NCI-H1105 (cell line): Measurements from ENCODE around the gene NKG7.
"Not testable (repeated sequence)": the region's sequence is repeated elsewhere in the genome, so short reads cannot be mapped to it uniquely, and the experiment has no call there.

ENCODE experiments used
- DNase-seq: peaks from one replicate; lab custom pipeline; 2025; lab: John Stamatoyannopoulos, UW

NKG7 gene, protein sequence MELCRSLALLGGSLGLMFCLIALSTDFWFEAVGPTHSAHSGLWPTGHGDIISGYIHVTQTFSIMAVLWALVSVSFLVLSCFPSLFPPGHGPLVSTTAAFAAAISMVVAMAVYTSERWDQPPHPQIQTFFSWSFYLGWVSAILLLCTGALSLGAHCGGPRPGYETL

DNA sequence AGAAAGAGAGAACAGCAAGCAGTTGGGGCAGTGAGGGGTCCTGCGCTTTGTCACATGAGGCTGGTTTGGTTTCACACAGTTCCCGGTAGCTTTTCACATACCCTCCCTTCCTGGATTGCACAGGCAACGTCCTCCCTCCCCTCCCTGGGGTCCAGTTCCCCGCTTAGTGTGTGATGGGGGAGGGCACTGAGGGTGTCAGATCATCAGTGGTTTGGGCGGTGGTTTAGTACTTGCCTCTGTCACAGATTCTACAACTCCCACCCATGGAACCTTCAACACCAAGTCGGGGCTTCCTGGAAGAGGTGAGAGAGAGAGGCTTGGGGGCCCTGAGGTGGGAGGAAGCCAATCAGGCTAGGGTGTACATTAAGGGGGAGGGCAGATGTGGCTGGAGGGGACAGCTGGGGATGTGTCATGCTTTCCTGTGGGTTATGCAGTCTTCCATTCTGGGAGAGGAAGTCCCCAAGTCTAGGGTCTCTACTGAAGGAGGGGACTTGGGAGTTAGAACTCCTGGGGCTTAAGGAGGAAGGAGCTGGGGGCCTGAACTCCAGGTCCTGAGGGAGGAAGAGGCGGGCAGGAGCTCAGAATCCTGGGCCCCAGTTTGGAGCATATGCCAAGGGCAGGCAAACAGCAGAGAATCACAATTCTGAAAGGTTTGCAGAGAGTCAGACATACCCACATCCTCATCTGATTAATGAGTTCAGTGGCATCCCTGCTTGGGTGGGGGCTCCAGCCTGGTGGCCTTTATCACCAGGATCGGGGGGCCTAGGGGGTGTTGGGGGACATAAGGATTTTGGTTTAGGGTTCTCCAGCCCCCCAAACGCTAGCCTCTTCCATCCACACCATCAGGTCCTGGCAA, at the start of gene NKG7:
NKG7 (minus strand) TSS at position 6 of the 856 bp plus-strand sequence. CDS start 119 bp downstream, outside the sequence.
- DNase-seq: no peak

DNA sequence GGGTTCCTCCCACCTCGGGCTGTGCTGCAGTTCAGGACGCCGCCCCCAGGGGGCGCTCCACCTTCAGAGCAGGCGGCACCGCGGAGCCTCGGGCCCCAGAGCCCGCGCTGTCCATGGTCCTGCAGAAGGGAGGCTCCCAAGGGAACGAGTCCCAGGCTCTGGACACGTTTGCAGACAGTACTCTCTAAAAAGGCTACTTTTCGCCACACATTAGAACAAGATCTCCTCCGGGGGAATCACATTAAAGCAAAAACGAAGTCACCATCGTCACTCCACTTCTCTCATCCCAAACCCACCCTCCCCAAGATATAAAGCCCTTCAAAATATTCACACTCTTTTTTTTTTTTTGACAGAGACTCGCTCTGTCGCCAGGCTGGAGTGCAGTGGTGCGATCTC, 49.6 kb upstream of the NKG7 start:
- DNase-seq: no peak

DNA sequence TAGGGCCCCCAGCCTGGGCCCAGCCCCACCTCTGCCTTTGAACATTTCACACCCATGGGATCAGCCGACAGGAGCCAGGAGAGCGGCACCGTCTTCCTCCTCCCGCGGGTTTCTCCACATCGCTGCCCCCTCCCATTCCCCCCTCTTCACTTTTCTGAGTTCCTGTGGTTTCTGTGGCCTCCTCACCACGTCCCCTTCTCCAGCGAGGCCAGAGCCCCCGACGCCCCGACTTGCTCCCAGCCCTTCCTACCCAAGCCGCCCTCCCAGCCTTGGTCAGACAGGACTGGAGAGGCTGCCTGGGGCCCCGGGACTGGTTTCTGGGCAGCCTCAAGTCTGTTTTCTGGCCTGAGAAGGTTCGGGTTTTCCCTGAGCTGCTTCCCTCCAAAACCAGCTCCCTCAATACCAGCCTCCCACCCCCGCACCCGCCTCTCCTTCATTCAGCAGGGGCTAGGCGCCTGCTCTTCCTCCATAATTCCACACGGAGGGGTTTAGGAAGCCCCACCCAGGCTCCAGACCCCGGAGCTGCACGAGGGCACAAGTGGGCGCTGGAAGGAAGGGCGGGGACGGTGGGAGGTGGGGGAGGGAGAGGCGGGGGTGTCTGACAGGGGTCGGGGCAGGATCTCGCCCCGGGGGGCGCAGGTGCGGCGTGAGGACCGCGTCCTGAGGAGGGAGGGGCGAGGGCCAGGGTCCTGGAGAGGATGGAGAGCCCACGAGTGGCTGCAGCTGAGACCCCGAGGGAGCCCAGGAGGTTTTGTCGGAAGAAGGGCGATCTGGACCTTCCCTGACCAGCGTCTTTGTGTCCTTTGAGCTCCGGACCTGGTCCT, 49.0 kb upstream of the NKG7 start:
- DNase-seq: no peak

DNA sequence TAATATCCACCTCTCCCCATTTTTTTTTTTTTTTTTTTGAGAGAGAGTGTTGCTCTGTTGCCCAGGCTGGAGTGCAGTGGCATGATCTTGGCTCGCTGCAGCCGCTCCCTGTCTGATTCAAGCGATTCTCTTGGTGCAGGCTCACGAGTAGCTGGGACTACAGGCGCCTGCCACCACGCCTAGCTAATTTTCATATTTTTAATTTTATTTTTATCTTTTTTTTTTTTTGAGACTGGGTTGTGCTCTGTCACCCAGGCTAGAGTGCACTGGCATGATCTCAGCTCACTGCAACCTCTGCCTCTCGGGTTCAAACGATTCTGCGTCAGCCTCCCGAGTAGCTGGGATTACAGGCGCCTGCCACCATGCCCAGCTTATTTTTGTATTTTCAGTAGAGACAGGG, 48.1 kb upstream of the NKG7 start:
- not testable (repeated sequence) for DNase-seq

DNA sequence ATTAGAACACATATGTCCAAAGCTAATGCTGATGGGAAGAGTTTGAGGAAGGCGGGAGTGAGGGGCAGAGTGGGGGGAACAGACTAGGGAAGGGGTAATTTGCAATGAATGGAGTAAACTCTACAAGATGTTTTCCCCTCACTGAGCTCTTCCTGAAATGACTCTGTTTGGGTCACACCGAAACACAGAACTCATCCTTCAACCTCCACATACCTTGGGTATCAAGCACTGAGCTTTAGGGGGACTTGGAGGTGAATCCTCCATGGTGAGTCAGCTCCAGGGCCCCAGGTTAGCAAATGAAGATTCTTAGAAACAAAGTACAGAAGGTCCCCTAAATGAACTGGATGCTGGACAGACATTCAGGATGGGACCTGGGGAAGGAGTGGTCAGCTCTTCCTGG, 46.3 kb upstream of the NKG7 start:
- DNase-seq: no peak

DNA sequence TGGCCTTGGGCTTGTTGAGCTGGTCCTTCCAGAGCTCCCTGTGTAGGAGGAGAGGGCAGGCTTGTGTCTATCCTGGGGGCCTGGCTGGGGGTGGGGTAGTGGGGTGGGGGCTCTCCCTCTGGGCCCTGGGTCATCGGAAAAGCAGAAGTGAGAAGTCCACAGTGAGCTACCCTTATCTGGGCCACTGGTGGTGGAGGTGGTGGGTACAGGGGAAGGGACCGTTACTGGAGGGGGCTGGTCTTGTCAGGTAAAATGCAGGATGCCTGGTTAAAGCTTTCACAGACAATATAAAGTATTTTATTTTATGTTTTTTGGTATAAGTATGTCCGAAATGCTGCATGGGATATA, 45.3 kb upstream of the NKG7 start:
- no peak for DNase-seq

DNA sequence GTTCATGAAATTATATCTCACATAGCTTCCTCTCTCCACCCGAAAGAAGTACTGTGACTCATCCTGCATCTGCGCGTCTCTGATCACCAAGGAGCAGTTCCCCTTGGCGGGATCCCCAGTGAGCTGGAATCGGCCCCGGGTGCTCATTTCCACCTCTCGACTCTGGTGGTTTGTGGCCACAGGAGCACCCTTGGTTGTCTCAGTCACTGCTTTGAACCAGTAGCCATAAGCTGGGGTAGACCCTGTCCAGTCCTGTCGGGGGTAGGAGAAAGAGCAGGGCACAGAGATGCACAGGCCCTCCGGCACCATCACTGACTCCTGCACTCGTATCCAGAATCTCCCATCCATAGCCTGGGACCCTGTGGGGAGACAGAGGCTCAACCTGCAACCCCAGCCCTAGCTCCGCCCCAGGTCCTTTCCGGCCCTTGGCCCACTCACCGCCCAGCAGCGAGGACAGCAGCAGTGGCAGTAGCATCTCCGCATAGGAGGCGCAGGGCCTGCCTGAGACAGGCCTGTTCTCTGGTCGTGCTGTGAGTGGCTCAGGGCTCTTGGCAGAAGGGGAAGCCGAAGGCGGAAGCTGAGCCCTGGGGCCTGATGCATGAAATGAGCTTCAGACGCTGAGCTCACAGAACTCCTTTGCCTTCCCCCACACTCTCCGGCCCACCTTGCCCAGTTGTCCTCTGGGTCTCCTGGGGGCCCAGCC, 44.8 kb upstream of the NKG7 start, which contains the start of gene SIGLEC10:
SIGLEC10 (minus strand) TSS at position 536 of the 703 bp plus-strand sequence; CDS start at position 475, 61 bp downstream.
- no peak for DNase-seq

DNA sequence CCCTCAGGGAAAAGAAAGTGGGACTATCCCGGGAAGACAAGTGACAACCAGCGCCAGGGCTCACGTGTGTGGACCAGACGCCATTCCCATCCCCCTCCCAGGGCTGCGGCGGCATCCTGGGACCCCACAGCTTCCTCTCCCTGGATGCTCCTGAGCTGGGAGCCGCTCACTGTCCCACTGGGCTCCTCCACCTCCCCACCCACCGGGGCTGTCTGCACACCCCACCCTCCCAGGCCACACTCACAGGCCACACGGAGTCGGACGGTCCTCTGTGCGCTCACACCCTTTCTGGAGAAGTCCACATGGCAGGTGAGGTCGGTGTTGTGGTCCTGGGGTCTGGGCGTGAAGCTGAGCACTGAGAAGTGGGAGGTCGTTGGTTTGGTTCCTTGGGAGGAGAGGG, 44.0 kb upstream of the NKG7 start:
- not testable (repeated sequence) for DNase-seq

DNA sequence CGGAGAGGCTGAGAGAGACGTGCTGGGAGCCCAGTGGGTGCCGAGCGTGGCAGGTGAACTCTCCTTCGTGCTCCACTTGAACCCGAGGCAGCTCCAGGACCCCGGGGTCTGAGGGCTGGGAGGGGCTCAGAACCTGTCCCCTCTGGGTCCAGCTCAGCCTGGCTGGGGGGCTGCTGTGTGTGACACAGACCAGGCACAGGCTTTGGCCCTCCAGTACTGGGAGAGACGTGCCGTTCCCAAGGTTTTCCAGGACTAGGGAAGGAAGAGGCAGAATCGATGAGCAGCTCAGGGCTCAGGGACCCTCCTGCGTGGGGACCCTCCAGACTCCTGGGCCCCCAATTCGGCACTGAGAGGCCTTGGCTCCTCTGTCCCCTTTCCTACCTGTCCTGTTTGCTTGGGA, 42.7 kb upstream of the NKG7 start:
- DNase-seq: no peak

DNA sequence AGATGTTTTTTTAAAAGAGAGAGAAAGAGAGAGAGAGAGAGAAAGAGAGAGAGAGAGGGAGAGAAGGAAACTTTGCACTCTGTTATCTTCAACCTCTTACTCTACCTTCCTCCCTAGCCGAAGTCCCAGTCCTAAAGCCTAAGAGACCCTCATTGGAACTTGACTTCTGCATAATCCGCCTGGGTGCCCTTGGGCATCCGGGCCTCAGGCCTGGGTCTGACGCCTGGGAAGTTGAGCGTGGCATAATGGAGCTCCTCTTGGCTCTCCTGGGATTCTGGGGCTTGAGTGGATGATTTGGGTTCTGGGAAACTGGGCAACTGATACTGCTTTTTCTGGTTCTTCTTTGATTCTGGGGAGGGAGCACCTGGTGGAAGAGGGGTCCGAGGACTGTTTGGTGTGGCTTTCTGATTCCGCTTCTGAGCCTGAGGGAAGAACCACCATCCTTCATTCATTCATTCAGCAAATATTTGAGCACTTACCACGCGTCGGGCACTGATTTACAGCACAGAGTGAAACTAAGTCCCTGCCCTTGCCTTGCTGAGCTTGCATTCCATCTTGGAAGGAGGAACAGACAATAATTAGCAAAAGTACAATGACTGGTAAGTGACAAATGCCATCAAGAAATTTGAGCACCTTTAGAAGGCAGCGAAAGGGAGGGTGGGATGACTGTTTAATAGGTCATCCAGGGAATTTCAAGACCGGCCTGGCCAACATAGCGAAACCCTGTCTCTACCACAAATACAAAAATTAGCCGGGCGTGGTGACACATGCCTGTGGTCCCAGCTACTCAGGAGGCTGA, 38.7 kb upstream of the NKG7 start:
- no peak for DNase-seq

DNA sequence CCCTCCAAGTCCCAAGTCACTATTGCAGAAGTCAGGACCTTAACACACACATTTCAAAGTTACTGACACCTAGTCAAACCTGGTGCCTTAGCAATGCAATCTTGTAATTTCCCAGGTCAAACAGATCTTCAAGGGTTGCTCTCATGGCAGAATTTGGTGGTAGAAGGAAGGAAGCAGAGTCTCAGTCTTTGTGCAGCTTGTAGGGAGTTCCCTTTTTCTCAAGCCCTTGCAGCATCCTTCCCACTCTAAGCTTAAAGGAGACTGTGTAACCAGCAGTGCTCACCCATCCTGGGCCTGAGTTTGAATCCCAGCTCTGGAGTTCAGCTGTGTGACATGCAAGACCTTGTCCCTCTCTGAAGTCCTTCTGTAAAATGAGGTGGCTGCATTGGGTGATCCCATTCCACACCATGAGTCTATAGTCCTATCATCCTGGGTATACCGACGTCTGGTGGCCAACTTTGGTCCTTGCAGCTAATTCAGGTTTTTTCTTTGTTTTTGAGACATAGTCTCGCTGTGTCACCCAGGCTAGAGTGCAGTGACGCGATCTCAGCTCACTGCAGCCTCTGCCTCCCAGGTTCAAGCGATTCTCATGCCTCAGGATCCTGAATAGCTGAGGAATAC, 35.2 kb upstream of the NKG7 start:
- DNase-seq: no peak

DNA sequence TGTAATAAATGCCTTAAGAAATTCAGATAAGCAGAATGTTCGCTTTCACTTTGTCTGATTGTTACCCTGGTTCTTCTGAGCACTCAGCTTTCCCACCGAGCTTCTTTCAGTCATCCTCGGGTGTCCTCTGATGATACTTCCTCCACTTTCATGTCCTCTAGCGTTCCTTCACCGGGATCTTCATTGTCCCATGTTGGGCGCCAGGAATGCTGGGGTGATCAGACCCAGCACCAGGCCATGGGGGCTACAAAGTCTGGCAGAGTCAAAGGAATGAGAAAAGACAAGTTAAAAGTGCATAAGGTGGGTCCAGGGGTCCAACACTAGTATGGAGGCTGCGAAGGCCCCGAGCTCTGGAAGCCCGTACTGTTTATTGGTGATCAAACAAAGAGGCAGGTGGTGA, 29.7 kb upstream of the NKG7 start:
- DNase-seq: no peak

DNA sequence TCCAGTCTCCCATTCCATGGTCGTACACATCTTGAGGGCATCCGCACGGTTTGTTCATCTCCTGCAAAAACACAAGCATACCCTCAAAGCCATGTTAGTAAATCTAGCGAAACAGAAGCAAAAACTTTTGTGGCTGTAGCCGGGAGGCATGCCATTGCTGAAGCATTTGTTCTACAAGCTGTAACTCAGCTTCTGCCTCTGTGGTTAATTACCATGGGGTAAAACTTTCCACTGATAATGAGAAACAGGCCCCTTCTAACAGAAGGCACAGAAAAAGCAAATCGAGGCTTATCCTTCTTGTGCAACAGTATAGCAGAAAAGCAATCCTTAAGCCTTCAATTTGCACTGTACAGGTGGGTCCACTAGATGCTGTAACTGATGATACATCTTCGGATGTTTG, 27.5 kb upstream of the NKG7 start:
- not testable (repeated sequence) for DNase-seq

DNA sequence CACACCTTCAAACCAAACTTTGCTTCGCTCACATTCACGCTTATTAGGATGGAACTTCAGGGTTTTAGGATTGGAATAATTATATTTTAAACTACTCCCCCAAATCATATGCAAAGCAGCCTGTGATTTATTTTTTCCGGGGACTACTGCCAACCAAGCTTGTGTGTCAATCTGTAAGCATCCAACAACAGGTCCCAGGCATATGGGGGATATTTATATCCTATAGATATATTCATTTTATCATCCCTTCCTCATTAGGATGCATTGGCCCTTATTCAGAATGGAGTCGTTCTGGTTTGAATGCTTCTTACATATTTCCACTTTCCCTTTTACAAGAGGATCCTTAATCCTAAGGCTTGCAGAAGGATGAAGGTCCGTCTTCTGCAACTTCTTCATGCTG, 26.8 kb upstream of the NKG7 start:
- DNase-seq: no peak

DNA sequence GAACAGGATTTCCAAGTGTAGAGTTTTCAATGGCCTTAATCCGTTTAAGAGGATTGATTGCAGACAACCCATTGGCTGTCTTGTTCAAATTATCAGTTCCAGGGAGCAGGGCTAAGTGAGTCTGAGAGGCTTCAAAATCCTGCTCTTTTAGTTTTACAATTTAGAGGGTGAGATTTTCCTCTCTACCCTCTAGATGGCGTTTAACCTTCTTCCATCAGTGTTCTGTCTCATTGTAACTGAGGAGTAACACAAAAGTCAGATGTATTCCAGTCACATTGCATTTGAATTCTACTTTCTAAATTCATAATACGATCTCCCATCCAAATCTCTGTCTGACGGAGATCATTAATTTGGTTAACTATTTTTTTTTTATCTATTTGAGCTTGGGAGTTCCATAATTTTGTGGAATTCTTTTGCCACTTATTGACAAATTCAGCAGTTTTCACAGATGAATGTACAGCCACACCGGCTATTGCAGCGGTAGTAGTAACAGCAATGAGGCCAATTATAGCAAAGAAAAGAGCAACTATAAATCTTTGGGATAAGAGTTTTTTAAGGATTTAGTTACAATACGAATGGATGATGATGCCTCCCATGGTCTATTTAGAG, 25.7 kb upstream of the NKG7 start:
- DNase-seq: no peak

DNA sequence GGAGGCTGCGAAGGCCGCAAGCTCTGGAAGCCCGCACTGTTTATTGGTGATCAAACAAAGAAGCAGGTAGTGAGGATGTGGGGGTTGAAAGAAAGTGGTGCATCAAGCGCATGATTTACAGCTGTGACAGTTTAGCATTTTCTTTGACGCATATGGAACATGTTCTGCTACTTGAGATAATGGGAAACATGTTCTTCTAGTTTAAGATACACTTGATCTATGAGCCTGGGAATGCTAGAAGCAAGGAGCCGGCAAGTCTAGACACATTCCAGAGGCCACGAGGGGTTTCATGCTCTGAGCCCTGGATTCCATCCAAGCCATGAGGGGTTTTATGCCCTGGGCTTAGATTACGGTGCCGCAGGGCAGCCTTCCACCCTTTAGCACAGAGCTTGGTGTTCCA, 25.0 kb upstream of the NKG7 start:
- DNase-seq: not testable (repeated sequence)

DNA sequence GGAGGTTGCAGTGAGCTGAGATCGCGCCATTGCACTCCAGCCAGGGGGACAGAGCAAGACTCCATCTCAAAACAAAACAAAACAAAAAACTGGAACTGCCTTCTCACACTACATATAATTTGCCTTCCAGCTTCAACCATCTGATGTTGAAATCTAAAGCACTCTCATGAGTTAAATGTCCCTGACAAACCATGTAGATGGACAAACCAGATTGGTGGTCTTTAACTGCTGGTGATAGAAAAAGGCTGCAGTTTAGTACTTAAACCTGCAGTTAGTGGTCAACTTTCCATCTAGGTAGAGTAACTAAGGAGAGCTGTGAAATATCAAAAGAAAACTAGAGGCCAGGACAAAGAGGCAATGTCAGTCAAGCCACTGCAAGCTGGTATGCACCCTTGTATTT, 23.7 kb upstream of the NKG7 start:
- DNase-seq: no peak

DNA sequence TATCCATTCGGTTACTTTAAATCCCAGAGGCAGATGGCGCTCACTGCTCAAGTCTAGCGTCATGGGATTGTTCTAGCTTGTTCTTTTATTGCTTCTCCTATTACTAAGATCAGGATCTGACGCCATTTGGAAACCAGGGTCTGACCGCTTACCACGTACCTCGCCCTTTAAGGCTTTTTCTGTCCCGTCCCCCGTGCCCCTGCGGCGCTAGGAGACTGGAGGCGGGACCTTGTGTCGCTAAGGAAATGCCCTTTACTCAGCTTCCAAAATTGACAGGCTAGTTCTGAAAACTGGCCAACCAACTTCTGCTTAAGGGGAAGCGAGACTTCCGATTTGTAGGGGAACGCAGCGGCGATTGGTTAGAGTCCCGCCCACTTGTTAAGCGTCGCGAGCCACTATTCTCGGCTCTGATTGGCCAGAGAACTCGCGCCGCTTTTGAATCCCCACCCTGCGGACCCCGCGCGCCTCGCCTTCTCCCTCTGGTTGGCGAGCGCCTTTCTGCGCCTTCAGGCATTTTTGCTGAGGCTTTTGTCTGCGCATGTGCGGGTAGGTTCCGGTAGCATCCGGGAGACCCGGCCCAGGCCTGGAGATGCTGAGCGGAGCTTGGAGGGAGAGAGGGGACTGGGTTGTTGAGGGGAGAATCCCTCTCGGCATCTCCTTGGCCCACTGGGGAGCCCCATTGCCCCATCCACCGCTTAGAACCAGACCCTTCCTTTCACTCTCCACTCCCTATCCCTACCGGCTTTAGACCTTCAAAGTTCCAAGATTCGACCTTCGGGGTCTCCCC, 21.8 kb upstream of the NKG7 start:
- no peak for DNase-seq

DNA sequence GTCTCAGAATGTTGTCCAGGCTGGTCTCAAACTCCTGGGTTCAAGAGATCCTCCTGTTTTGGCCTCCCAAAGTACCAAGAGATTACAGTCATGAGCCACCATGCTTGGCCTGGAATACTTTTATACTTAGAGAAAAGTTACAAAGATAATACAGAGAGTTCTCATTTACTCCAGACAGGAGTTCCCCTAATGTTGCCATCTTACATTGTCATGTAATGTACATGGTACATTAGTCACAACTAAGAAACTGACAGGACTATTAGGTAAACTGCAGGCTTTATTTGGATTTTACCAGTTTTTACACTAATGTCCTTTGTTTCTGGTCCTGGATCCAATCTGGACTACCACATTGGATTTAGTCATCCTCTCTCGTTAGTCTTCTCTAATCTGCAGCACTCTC, 20.2 kb upstream of the NKG7 start:
- DNase-seq: no peak
